HG03565 (cell line): Measurements from ENCODE around the gene VSIG2.

Experiments
- ATAC-seq: cut with Tn5 transposase; IDR thresholded peaks from one replicate; pipeline ENCODE4 v1.9.1; 2021; ENCODE audit warnings: mild to moderate bottlenecking, moderate library complexity; ENCODE audit not compliant: unreplicated experiment

VSIG2 gene

GRCh38 chr11:124724979-124725718, 26.9 kb downstream of the VSIG2 start:
- peak; percentile 90 for ATAC-seq

GRCh38 chr11:124722176-124722575, 29.9 kb downstream of the VSIG2 start:
- ATAC-seq, result no peak

- no peak for ATAC-seq
Observed at GRCh38 chr11:124719534-124719933, 32.5 kb downstream of the VSIG2 start.

DNA sequence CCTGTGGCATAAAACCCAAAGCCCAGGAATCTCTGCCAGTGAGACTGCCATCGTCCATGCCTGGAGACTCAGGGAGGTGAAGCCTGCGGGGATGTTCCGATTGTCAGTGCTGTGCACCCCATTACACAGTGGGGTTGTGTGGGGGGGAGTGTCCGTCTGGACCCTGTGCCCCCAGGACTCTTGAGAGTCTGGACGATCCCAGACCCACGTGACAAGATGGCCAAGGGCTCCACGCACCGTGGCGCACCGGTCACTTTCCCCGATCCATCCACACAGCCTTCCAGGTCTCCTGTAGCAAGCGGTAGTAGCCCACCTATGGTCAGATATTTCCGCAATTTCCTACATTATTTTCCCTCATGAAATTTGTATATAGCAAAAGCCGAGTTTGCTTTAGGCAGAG, 33.3 kb downstream of the VSIG2 start:
- no peak for ATAC-seq

DNA sequence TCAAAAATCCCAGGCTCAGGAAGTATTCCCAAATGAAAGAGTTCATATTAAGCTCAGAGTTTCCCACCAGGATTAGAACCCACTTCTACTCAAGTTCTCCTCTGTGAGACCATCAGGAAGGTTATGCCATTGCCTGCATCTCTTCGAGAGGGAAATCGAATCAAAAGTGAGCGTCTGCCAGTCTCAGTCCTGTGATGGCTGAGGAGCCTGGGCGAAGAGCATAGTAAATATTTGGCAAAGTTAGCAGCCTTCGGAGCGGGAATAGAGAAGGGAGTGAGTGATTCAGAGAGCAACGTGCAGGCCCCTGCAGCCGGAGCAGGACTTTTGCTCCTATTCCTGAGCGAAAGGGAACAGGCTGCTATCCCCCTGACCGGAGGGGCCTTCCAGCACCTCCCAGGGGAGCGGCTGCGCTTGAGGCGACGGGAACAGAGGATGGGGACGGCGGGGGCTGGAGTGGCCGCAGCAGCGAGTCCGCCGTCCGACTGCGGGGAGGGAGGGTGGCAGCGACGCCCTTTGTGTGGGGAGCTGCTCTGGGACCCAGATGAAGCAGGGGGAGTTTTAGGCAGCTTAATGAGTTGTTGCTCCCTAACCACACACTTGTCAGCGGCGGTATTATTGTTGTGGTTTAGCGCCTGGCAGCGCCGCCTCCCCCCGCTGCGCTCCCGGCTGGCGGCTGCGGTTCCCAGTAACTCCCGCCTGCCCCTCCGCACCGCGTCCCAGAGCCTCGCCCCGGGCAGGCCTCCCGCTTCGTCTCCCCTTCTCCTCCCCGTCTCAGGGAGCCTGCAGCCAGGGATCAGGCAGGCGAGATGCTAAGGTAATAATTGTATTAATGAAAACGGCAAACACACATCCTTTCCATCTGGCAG, 34.0 kb downstream of the VSIG2 start:
- no peak for ATAC-seq

DNA sequence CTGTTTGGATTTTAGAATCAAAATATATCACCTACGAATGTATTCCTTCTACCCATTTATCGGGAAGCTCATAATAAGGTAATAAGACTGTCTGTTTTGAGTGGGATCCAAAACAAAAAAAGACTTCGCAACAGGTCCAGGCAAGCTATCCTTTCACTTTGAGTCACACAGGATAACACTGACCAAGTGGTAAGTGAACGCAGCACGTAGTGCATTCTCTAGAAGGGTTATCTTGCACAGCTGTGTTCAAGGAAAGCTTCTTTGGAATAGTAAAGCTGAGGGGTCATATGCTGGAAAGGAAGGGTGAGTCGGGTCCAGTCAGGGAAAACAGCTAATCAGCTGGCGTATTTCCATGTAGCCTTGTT, 34.7 kb downstream of the VSIG2 start:
- ATAC-seq, result no peak

GRCh38 chr11:124716591-124716990, 35.5 kb downstream of the VSIG2 start:
- ATAC-seq, result no peak

- no peak for ATAC-seq
Observed at GRCh38 chr11:124712392-124712791, 39.7 kb downstream of the VSIG2 start.

DNA sequence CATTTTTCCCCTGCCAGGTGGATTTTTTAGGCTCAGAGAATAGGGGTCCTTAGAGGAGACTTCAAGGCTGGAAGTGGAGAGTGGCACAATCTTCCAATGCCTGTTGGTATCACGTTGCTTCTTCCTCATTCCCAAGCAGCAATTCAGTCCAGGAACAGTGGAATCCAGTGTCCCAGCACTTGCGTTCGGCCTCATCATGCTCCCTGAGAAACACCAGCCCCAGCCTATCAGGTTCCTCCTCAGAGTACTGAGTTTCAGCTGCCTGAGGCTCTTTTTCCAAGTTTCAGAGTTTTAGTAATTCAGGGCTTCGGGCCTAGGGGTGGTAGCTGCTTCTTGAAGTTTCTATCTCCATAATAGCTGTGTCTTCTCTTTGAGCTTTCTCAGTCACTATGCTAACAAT, 44.2 kb downstream of the VSIG2 start:
- ATAC-seq, result no peak

- no peak for ATAC-seq
Observed at GRCh38 chr11:124700028-124700427, 52.0 kb downstream of the VSIG2 start.

DNA sequence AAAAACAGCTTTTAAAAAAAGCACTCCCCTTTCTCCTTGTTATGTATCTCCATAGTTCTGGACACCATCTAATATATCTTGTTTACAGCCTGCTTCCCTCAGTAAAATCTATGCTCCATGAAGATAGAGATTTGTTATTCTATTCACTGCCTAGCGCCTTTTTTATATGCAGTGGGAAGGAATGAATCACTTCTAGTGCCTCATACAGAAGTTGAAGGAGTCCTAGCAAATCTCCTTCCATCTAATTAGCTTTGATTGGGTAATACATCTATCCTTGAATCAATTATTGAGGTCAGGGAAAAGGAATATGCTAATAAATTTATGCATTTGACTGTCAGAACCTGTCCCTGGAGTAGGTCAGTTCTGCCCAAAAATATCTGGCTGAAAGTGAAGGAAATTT, 52.5 kb downstream of the VSIG2 start:
- no peak for ATAC-seq
